PC-3 (cell line): Measurements from ENCODE around the gene NAV2. TPM values are rescaled to one million over a fixed set of nuclear protein-coding genes. Genes with fewer than 3 reads are reported as not detected.

Experiments used
- ATAC-seq: fragments of 200-7000 bp; cut with Tn5 transposase; 2 replicates; pipeline ENCODE4 v1.9.1; 2020; ENCODE audit warnings: mild to moderate bottlenecking, moderate library complexity
- BruUV-seq: library from RNA; stranded (reverse); fragments of 400-500 nt; replicated peaks from 2 replicates; lab custom pipeline; 2021; lab: Mats Ljungman, UMichigan
- CTCF ChIA-PET: fragments of 300-600 bp; sonication (Branson Sonifier 250); formaldehyde crosslinking; loops from one replicate; lab custom pipeline; 2022; ENCODE audit warnings: antibody characterized with exemption; lab: Charles Lee
- POLR2A ChIA-PET: fragments of 300-600 bp; sonication (Branson Sonifier 250); formaldehyde crosslinking; loops from one replicate; lab custom pipeline; 2022; ENCODE audit warnings: antibody characterized with exemption; ENCODE audit not compliant: unreplicated experiment; lab: Charles Lee
- DNase-seq: peaks from one replicate; pipeline ENCODE4 v3.0.0-alpha.2; 2015
- H2AFZ ChIP-seq: fragments of 300-600 bp; sonication (generic); 2 replicates; pipeline ENCODE4 v1.6.0; 2016; ENCODE audit warnings: antibody characterized with exemption, low read length
- H3F3A ChIP-seq: fragments of 300-600 bp; sonication (generic); one replicate; pipeline ENCODE4 v1.6.0; 2017; ENCODE audit warnings: antibody characterized with exemption, low read length, control low read depth, mild to moderate bottlenecking; ENCODE audit not compliant: unreplicated experiment
- H3K27ac ChIP-seq: fragments of 300-600 bp; sonication (generic); 2 replicates; pipeline ENCODE4 v1.5.1; 2016; ENCODE audit warnings: mild to moderate bottlenecking, low read length
- H3K27me3 ChIP-seq: fragments of 300-600 bp; sonication (generic); 2 replicates; pipeline ENCODE4 v1.6.1; 2016; ENCODE audit warnings: low read length, mixed read lengths
- H3K36me3 ChIP-seq: fragments of 300-600 bp; sonication (generic); 2 replicates; pipeline ENCODE4 v1.6.1; 2016; ENCODE audit warnings: low read depth, mixed run types, low read length, mixed read lengths
- H3K4me1 ChIP-seq: fragments of 300-600 bp; sonication (generic); 2 replicates; pipeline ENCODE4 v1.5.1; 2016; ENCODE audit warnings: low read length; ENCODE audit not compliant: insufficient read depth
- H3K4me2 ChIP-seq: fragments of 300-600 bp; sonication (generic); 2 replicates; pipeline ENCODE4 v1.6.0; 2016; ENCODE audit warnings: low read length
- H3K4me3 ChIP-seq: fragments of 300-600 bp; sonication (generic); 2 replicates; pipeline ENCODE4 v1.5.1; 2016; ENCODE audit warnings: mild to moderate bottlenecking, low read length, mixed read lengths
- H3K79me2 ChIP-seq: fragments of 300-600 bp; sonication (generic); 2 replicates; pipeline ENCODE4 v1.6.1; 2017; ENCODE audit warnings: low read length, mixed read lengths
- H3K9ac ChIP-seq: fragments of 300-600 bp; sonication (generic); 2 replicates; pipeline ENCODE4 v1.6.0; 2016; ENCODE audit warnings: mild to moderate bottlenecking, low read length
- H3K9me2 ChIP-seq: fragments of 300-600 bp; sonication (generic); replicated peaks from 2 replicates; pipeline ENCODE4 v1.6.1; 2016; ENCODE audit warnings: mixed run types, low read length, mixed read lengths
- H3K9me3 ChIP-seq: fragments of 300-600 bp; sonication (generic); 2 replicates; pipeline ENCODE4 v1.6.1; 2016; ENCODE audit warnings: low read length, mixed read lengths
- H4K20me1 ChIP-seq: fragments of 300-600 bp; sonication (generic); 2 replicates; pipeline ENCODE4 v1.6.1; 2016; ENCODE audit warnings: low read length, mixed read lengths
- EZH2 ChIP-seq: fragments of 300-600 bp; sonication (generic); IDR thresholded peaks from one replicate; pipeline ENCODE4 v1.6.1; 2017; ENCODE audit warnings: antibody characterized with exemption, mild to moderate bottlenecking, low read length; ENCODE audit not compliant: unreplicated experiment
- EZH2phosphoT487 ChIP-seq: fragments of 300-600 bp; sonication (generic); IDR thresholded peaks from 2 replicates; pipeline ENCODE4 v1.6.1; 2018; ENCODE audit warnings: mild to moderate bottlenecking, antibody characterized with exemption, low read length, borderline replicate concordance
- intact Hi-C: fragments of 100-400 bp; cut with micrococcal nuclease; formaldehyde crosslinking; loops from 2 replicates; pipeline ENCODE4 v1.9.0; 2023
- total RNA-seq: library from RNA; depleted of rRNA; stranded (reverse); fragments of >200 nt; gene quantifications from 2 replicates; pipeline ENCODE4 v1.2.3, GENCODE V29; 2014
- TF ChIP-seq, protein P1 (sequence below): fragments of 300-600 bp; sonication (generic); conservative IDR thresholded peaks from 2 replicates; pipeline ENCODE4 v1.5.1; 2017; ENCODE audit warnings: antibody characterized with exemption, low read depth, mild to moderate bottlenecking, low read length

The NAV2 gene
- total RNA-seq, 1 experiment from 2014 or later: 10.4 TPM

GRCh38 chr11:20050048-20050447 is 337.4 kb downstream of the NAV2 start:
- Histone ChIP-seq H3K4me1 (no peaks in the 10 kb centered on the region), H3K9me3 (no peaks in the 10 kb centered on the region), H3K9me2 (no peaks in the 10 kb centered on the region), H3K27me3 (no peaks in the 10 kb centered on the region), H3K4me3 (no peak overlapping the region), H4K20me1 (no peaks in the 10 kb centered on the region), H3K79me2 (no peaks in the 10 kb centered on the region), H3K27ac (no peak overlapping the region), H3K9ac (no peak overlapping the region), H3K4me2 (no peak overlapping the region), H3F3A (no peaks in the 10 kb centered on the region), H3K36me3 (peaks cover 13% of the 10 kb centered on the region), H2AFZ (no peak overlapping the region)
- POLR2A ChIA-PET: no interaction called here
- no TSS peak for BruUV-seq
- no peak for ATAC-seq
- intact Hi-C loops: no loop called here
- CTCF ChIA-PET: no interaction called here
- no peak for DNase-seq
- no peak for TF ChIP-seq EZH2
- TF ChIP-seq EZH2phosphoT487: no peak
- TF ChIP-seq, protein P1, sequence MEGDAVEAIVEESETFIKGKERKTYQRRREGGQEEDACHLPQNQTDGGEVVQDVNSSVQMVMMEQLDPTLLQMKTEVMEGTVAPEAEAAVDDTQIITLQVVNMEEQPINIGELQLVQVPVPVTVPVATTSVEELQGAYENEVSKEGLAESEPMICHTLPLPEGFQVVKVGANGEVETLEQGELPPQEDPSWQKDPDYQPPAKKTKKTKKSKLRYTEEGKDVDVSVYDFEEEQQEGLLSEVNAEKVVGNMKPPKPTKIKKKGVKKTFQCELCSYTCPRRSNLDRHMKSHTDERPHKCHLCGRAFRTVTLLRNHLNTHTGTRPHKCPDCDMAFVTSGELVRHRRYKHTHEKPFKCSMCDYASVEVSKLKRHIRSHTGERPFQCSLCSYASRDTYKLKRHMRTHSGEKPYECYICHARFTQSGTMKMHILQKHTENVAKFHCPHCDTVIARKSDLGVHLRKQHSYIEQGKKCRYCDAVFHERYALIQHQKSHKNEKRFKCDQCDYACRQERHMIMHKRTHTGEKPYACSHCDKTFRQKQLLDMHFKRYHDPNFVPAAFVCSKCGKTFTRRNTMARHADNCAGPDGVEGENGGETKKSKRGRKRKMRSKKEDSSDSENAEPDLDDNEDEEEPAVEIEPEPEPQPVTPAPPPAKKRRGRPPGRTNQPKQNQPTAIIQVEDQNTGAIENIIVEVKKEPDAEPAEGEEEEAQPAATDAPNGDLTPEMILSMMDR: no peak

- no peaks in the 10 kb centered on the region for H3K4me1 ChIP-seq
- no peak overlapping the region for H3K27ac ChIP-seq
- H3K27me3 ChIP-seq: no peaks in the 10 kb centered on the region
- no peak overlapping the region for H3K4me3 ChIP-seq
- no peak overlapping the region for H3K4me2 ChIP-seq
- ChIA-PET CTCF (no interaction called here), POLR2A (no interaction called here)
- BruUV-seq: no TSS peak
- TF ChIP-seq EZH2phosphoT487 (no peak), EZH2 (no peak)
- TF ChIP-seq, protein P1: no peak
- H3K9ac ChIP-seq: no peak overlapping the region
- intact Hi-C loops: no loop called here
- H3K9me2 ChIP-seq: no peaks in the 10 kb centered on the region
- ATAC-seq: no peak
- no peaks in the 10 kb centered on the region for H3K9me3 ChIP-seq
- no peak overlapping the region for H2AFZ ChIP-seq
- peaks cover 14% of the 10 kb centered on the region for H3K36me3 ChIP-seq
- H4K20me1 ChIP-seq: no peaks in the 10 kb centered on the region
- H3F3A ChIP-seq: no peaks in the 10 kb centered on the region
- no peak for DNase-seq
- H3K79me2 ChIP-seq: no peaks in the 10 kb centered on the region
Measured at GRCh38 chr11:20050551-20051333, 338.1 kb downstream of the NAV2 start.
